ENCODE measurements around the gene ZNF516.

ZNF516 gene

DNA sequence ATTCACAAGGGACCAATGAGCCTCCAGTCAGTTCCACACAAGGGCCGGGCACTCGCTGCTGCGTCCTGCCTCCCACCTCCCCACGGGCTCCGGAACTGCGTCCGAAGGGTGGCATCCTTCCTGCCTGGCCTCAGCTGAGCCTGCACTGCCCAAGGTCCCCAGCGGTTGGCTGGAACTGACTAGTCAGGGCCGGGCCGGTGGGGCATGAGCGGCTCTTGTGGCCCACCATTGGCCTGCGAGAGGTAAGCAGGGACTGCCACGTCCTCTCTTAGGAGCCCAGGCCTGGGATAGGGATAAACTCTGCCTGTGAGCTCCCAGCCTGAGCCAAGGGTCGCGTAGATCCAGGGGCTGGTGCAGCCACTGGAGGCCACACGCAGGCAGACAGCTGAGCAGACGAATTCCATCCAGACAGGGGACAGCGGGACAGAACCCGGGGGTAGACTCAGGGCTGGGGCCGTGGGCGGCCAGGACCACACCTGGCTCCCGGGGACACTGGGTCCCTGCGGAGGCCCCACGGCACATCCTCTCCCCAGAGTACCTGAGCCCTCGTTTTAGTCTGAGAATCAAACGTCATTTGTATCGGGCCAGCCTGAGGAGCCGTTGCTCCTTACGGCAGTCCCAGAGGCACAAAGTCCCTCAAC is 148.4 kb downstream of the ZNF516 start:
- no peak for DNase-seq (ENCODE audit: low read depth)
- H3K4me3 ChIP-seq (ENCODE audit: control insufficient read depth, low read depth, low read length) = no peak overlapping the region
- no peak for TF ChIP-seq CTCF (IDR thresholded peaks at IDR 0.05; ENCODE audit: control insufficient read depth, insufficient read depth, low read depth, low read length, missing control alignments)

DNA sequence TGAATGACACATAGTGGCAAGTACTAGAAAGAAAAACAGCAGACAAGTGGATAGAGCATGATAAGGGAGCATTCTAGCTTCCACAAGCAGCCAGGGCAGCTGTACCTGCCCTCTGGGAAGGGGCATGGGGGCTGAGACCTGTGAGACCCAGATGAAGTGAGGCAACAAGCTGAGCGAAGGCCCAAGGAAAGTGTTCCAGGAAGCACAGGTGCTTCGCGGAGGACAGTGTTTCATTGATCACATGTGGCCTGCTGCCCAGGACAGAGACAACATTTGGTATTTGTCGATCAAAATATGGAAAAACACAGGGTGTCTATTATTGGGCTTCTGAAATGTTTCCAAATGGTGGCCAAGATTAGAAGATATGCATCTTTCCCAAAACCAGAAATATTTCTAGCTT is 149.1 kb downstream of the ZNF516 start:
- H3K4me3 ChIP-seq (ENCODE audit: control insufficient read depth, low read depth, low read length) = no peak overlapping the region
- DNase-seq (ENCODE audit: low read depth) = no peak
- no peak for TF ChIP-seq CTCF (IDR thresholded peaks at IDR 0.05; ENCODE audit: control insufficient read depth, insufficient read depth, low read depth, low read length, missing control alignments)

DNA sequence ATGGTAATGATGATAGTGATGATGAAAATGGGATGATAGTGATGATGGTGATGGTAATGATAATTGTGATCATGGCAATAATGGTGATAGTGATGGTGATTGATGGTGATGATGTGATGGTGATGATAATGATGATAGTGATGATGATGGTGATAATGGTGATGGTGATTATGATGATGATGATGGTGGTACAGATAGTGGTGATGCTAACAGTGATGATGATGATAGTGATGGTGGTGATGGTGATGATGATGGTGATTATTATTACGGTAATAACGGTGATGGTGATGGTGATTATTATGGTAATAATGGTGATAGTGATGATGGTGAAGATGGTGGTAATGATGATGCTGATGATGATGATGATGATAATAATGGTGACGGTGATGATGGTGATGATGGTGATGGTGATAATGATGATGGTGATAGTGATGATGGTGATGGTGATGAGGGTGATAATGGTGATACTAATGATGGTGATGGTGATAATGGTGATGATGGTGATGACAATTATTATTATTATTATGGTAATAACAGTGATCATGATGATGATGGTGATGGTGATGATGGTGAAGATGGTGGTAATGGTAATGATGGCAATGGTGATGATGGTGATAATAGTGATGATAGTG is 151.0 kb downstream of the ZNF516 start:
- no peak for TF ChIP-seq CTCF (IDR thresholded peaks at IDR 0.05; ENCODE audit: control insufficient read depth, insufficient read depth, low read depth, low read length, missing control alignments)
- DNase-seq (ENCODE audit: low read depth) = no peak

DNA sequence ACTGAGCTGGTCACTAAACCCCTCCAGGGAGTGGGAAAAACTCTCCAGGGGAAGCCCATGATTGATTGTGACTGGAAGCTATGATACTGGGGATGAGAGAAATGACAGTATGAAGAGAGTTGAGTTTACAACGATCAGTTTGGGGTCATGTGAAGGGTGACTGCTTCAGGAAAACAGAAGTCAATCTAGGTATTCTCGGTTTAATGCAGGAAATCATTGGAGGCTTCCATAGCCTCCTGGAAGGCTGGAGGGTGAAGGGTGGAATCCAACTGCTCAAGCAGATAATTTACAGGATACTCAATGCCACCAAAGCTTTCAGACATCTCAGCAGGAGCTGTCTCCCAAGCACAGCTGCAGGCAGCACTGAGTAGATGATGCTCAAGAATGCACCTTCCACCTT is 154.6 kb downstream of the ZNF516 start:
- no peak for DNase-seq (ENCODE audit: low read depth)
- TF ChIP-seq CTCF (IDR thresholded peaks at IDR 0.05; ENCODE audit: control insufficient read depth, insufficient read depth, low read depth, low read length, missing control alignments) = no peak
- H3K4me3 ChIP-seq (ENCODE audit: control insufficient read depth, low read depth, low read length) = no peak overlapping the region

More for the DNA sequence above, 151.0 kb downstream of the ZNF516 start:
- H3K4me3 ChIP-seq (ENCODE audit: control insufficient read depth, low read depth, low read length) = no peak overlapping the region

DNA sequence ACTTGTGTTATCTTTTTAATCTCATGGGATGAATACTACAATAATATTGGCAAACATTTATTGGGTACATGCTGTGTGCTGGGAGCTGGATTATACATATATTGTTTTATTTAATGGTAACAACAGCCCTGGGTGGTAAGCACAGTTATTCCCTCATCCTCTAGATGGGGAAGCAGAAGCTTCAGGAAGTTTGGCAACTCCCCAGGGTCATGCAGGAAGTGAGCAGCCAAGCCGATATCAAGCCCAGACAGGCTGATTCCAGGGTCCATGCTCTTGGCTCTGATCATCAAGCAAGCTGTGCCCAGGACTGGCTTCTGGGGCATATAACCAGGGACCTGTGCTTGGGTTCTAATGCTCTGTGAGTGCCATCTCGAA is 155.8 kb downstream of the ZNF516 start:
- H3K4me3 ChIP-seq (ENCODE audit: control insufficient read depth, low read depth, low read length) = no peak overlapping the region
- DNase-seq (ENCODE audit: low read depth) = no peak
- no peak for TF ChIP-seq CTCF (IDR thresholded peaks at IDR 0.05; ENCODE audit: control insufficient read depth, insufficient read depth, low read depth, low read length, missing control alignments)

DNA sequence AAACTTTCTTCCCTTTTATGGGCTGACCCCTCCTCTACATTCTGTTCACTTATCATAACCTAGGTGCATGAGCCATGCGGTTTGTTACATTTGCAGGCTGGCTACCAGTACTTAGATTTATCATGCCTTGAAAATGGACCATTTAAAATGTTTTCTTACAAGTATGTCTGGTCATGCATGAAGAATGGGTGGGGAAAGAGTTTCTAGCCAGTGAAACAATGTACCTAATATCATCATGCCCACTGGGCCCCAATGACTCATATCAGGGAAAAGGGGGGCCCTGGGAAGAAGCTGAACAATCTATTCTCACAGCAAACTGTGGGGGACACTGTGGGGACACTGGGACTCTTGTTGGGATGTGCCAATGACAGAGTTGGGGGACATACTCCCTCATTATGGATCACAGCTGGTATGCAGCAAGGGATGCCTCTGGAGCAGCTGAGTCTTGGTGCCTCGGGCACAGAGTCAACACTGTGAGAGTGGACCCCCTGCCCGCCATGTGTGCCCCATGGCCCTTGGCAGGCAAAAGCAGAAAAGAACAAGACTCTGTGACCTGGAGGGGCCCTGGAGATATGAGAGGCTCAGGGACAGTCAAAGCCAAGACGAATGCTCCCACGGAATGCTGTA is 156.3 kb downstream of the ZNF516 start:
- no peak for TF ChIP-seq CTCF (IDR thresholded peaks at IDR 0.05; ENCODE audit: control insufficient read depth, insufficient read depth, low read depth, low read length, missing control alignments)
- no peak for DNase-seq (ENCODE audit: low read depth)
- H3K4me3 ChIP-seq (ENCODE audit: control insufficient read depth, low read depth, low read length) = no peak overlapping the region
